ENCODE data around the gene DHRS12. TPM values are rescaled to one million over a fixed set of nuclear protein-coding genes. Genes with fewer than 3 reads are reported as not detected.
A peak's percentile ranks its signal among the peaks of the same experiment; 100 is the strongest.

The DHRS12 gene
- total and polyA plus RNA-seq, 8 donors = 4.2 to 27.2 (median 14.1) TPM; not detected in 1

- DNase-seq = no peak
- Histone ChIP-seq H3K27me3 (no peaks in the 10 kb centered on the region), H3K9me3 (no peaks in the 10 kb centered on the region), H3K4me1 (peaks cover 0 to 64% (median 22%) of the 10 kb centered on the region in 4 donors), H3K36me3 (no peaks in the 10 kb centered on the region), H3K4me3 (no peak overlapping the region), H3K27ac (peak overlapping the region in 1 of 5 donors; percentile 58)
- TF ChIP-seq EP300 (IDR thresholded peaks at IDR 0.05) = no peak
- TF ChIP-seq, protein P1, sequence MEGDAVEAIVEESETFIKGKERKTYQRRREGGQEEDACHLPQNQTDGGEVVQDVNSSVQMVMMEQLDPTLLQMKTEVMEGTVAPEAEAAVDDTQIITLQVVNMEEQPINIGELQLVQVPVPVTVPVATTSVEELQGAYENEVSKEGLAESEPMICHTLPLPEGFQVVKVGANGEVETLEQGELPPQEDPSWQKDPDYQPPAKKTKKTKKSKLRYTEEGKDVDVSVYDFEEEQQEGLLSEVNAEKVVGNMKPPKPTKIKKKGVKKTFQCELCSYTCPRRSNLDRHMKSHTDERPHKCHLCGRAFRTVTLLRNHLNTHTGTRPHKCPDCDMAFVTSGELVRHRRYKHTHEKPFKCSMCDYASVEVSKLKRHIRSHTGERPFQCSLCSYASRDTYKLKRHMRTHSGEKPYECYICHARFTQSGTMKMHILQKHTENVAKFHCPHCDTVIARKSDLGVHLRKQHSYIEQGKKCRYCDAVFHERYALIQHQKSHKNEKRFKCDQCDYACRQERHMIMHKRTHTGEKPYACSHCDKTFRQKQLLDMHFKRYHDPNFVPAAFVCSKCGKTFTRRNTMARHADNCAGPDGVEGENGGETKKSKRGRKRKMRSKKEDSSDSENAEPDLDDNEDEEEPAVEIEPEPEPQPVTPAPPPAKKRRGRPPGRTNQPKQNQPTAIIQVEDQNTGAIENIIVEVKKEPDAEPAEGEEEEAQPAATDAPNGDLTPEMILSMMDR (IDR thresholded peaks at IDR 0.05) = no peak
- TF ChIP-seq POLR2AphosphoS5 (IDR thresholded peaks at IDR 0.05) = no peak
- no peak for TF ChIP-seq POLR2A (IDR thresholded peaks at IDR 0.05)
- intact Hi-C loops (cut with DNase I; ENCODE audit: low total_unique reads) = no loop called here
- WGBS, 5 donors = 81 to 87% (median 83%) methylated on average over 13 of the region's 13 CpGs
Measured at GRCh38 chr13:51822106-51822815, 18.3 kb upstream of the DHRS12 start.

GRCh38 chr13:51821606-51822005 lies 17.6 kb upstream of the DHRS12 start:
- no peak for DNase-seq
- Histone ChIP-seq H3K36me3 (no peaks in the 10 kb centered on the region), H3K27me3 (no peaks in the 10 kb centered on the region), H3K4me1 (peaks cover 0 to 57% (median 20%) of the 10 kb centered on the region in 4 donors), H3K27ac (peak overlapping the region in 1 of 5 donors; percentile 58), H3K9me3 (no peaks in the 10 kb centered on the region), H3K4me3 (no peak overlapping the region)
- TF ChIP-seq, protein P1 (IDR thresholded peaks at IDR 0.05) = no peak
- no peak for TF ChIP-seq EP300 (IDR thresholded peaks at IDR 0.05)
- TF ChIP-seq POLR2A (IDR thresholded peaks at IDR 0.05) = no peak
- TF ChIP-seq POLR2AphosphoS5 (IDR thresholded peaks at IDR 0.05) = no peak
- intact Hi-C loops (cut with DNase I; ENCODE audit: low total_unique reads) = no loop called here
- 47 to 69% (median 49%) methylated on average over 2 of the region's 2 CpGs for WGBS, 5 donors

- intact Hi-C loops (cut with DNase I; ENCODE audit: low total_unique reads) = no loop called here
- peaks cover 7 to 51% (median 22%) of the 10 kb centered on the region in 4 donors for H3K4me1 ChIP-seq
- H3K36me3 ChIP-seq = no peaks in the 10 kb centered on the region
- no peaks in the 10 kb centered on the region for H3K9me3 ChIP-seq
- H3K4me3 ChIP-seq = no peak overlapping the region
- no peak overlapping the region for H3K27ac ChIP-seq
- TF ChIP-seq, protein P1 (IDR thresholded peaks at IDR 0.05) = no peak
- TF ChIP-seq EP300 (IDR thresholded peaks at IDR 0.05) = no peak
- no peak for TF ChIP-seq POLR2A (IDR thresholded peaks at IDR 0.05)
- TF ChIP-seq POLR2AphosphoS5 (IDR thresholded peaks at IDR 0.05) = no peak
- 83 to 91% (median 87%) methylated on average over 4 of the region's 4 CpGs for WGBS, 5 donors
- DNase-seq = no peak
- no peaks in the 10 kb centered on the region for H3K27me3 ChIP-seq
Measured at GRCh38 chr13:51820016-51820597, 16.1 kb upstream of the DHRS12 start.

- intact Hi-C loops (cut with DNase I; ENCODE audit: low total_unique reads) = loop anchor here (10.0 kb wide), 1 partner anchor 305 kb away; the partner anchor contains the start of gene NEK5
- no peak for DNase-seq
- TF ChIP-seq, protein P1 (IDR thresholded peaks at IDR 0.05) = no peak
- Histone ChIP-seq H3K27me3 (no peaks in the 10 kb centered on the region), H3K4me1 (peaks cover 7 to 51% (median 23%) of the 10 kb centered on the region in 4 donors), H3K27ac (peak overlapping the region in 1 of 5 donors; percentile 3), H3K9me3 (no peaks in the 10 kb centered on the region), H3K36me3 (no peaks in the 10 kb centered on the region), H3K4me3 (no peak overlapping the region)
- 82 to 90% (median 84%) methylated on average over 3 of the region's 3 CpGs for WGBS, 5 donors
Measured at GRCh38 chr13:51819544-51819943, 15.6 kb upstream of the DHRS12 start.
